Measurements from ENCODE around the gene SLC2A4RG.
"Not testable (repeated sequence)": the region's sequence is repeated elsewhere in the genome, so short reads cannot be mapped to it uniquely, and the experiment has no call there.

The SLC2A4RG gene

GRCh38 chr20:63775096-63775978 is 35.8 kb downstream of the SLC2A4RG start:
- no peak overlapping the region for H3K27ac ChIP-seq

GRCh38 chr20:63776875-63777274 is 37.3 kb downstream of the SLC2A4RG start:
- not testable (repeated sequence) for H3K27ac ChIP-seq

More at GRCh38 chr20:63775096-63775978, 35.8 kb downstream of the SLC2A4RG start:
- TF ChIP-seq CTCF (conservative IDR thresholded peaks at IDR 0.05), result peak; percentile 60

GRCh38 chr20:63777614-63778013 is 38.0 kb downstream of the SLC2A4RG start:
- no peak for TF ChIP-seq CTCF (conservative IDR thresholded peaks at IDR 0.05)
- no peak overlapping the region for H3K27ac ChIP-seq

GRCh38 chr20:63778034-63778752 is 38.6 kb downstream of the SLC2A4RG start:
- no peak for TF ChIP-seq CTCF (conservative IDR thresholded peaks at IDR 0.05)
- H3K27ac ChIP-seq, result no peak overlapping the region

- 0 out of 2 replicates have a peak, but pooled peaks have one; percentile 8 for TF ChIP-seq CTCF (conservative IDR thresholded peaks at IDR 0.05)
- no peak overlapping the region for H3K27ac ChIP-seq
These were observed 39.3 kb downstream of the SLC2A4RG start for GRCh38 chr20:63778857-63779256.

GRCh38 chr20:63781181-63781580 is 41.6 kb downstream of the SLC2A4RG start:
- no peak for TF ChIP-seq CTCF (conservative IDR thresholded peaks at IDR 0.05)

GRCh38 chr20:63782051-63782471 is 42.5 kb downstream of the SLC2A4RG start:
- TF ChIP-seq CTCF (conservative IDR thresholded peaks at IDR 0.05), result peak; percentile 44
- no peak overlapping the region for H3K27ac ChIP-seq

More at GRCh38 chr20:63781181-63781580, 41.6 kb downstream of the SLC2A4RG start:
- no peak overlapping the region for H3K27ac ChIP-seq

All from VCaP (cell line).